Activated CD4-positive, alpha-beta memory T cell treated with anti-CD3 and anti-CD28 coated beads for 36 hours (primary cell): ENCODE data around the gene GMDS. TPM values are rescaled to one million over a fixed set of nuclear protein-coding genes. Genes with fewer than 3 reads are reported as not detected.

ENCODE experiments used
- CTCF ChIA-PET: fragments of 350-600 bp; sonication (Branson Sonifier 250); formaldehyde crosslinking; loops from one replicate; lab custom pipeline; 2021; ENCODE audit warnings: antibody characterized with exemption, inconsistent platforms; lab: Charles Lee
- POLR2A ChIA-PET: fragments of 350-600 bp; sonication (Branson Sonifier 250); formaldehyde crosslinking; loops from one replicate; lab custom pipeline; 2021; ENCODE audit warnings: antibody characterized with exemption; lab: Charles Lee
- DNase-seq: peaks from one replicate; pipeline ENCODE4 v3.0.0-alpha.2; 2020
- H3K27ac Mint-ChIP-seq: one replicate; pipeline ENCODE4 v1.8.0; 2021; ENCODE audit warnings: mixed read lengths
- H3K27me3 Mint-ChIP-seq: one replicate; pipeline ENCODE4 v1.8.0; 2021; ENCODE audit warnings: mixed read lengths
- H3K36me3 Mint-ChIP-seq: one replicate; pipeline ENCODE4 v1.8.0; 2021; ENCODE audit warnings: mixed read lengths
- H3K4me1 Mint-ChIP-seq: one replicate; pipeline ENCODE4 v1.8.0; 2021; ENCODE audit warnings: low read depth, mixed read lengths
- H3K4me3 Mint-ChIP-seq: one replicate; pipeline ENCODE4 v1.8.0; 2021; ENCODE audit warnings: mild to moderate bottlenecking, mixed read lengths
- H3K9me3 Mint-ChIP-seq: one replicate; pipeline ENCODE4 v1.8.0; 2021; ENCODE audit warnings: mixed read lengths
- intact Hi-C: fragments of 100-400 bp; cut with micrococcal nuclease; formaldehyde crosslinking; loops from one replicate; pipeline ENCODE4 v1.15.1; 2023
- total RNA-seq, 2 experiments: library from RNA; stranded (reverse); gene quantifications; one replicate each; pipeline ENCODE4 v1.2.3, GENCODE V29; 2021

Gene GMDS
- total RNA-seq, 2 experiments from 2014 or later, result 34.7 to 36.4 TPM

DNA sequence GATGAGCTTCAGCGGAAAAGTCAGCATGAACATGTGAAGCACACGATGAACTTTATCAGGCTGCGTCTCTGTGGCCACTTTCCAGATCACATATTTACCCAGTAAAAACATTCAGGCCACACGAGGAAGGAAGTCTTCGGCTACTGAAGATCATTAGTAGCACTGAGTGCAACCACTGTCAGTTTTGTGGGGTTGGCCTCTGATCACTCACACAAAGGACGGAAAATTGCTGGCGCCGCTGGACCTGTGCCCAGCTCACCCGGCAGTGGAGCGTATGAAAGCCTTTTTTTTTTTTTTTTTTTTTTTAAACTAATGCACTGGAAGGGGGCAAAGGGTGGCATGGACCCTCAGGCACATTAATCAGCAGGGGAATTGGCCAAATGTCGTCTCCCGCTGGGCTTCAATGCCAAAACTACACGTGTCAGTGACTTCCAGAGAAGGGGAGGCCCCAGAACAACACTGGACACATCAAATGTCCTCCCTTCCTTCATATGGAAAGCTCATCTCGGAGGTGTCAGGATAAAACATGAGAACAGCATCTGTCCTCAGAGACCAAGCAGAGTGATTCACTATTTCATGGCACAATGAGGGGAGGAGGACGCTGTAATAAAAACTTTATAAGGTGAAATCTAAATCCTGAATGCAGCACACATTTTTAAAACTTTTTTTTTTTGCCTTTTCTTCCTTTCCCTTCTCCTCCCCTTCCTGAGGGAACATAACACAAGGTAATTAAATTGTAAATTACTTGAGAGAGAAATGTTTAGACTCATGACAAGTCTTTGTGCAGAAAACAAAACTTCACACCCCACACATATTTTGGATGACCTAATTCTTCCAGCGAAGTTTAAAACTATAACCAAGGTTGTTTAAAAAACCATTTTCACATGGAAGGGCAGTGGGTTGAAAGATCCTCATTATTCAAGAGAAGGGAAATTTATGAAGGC, 412.3 kb downstream of the GMDS start:
- peaks cover 15% of the 10 kb centered on the region for H3K36me3 Mint-ChIP-seq
- POLR2A ChIA-PET, result no interaction called here
- no peaks in the 10 kb centered on the region for H3K27me3 Mint-ChIP-seq
- no peaks in the 10 kb centered on the region for H3K4me1 Mint-ChIP-seq
- peaks cover 19% of the 10 kb centered on the region for H3K9me3 Mint-ChIP-seq
- H3K4me3 Mint-ChIP-seq, result no peak overlapping the region
- DNase-seq, result no peak
- H3K27ac Mint-ChIP-seq, result no peak overlapping the region
- CTCF ChIA-PET, result no interaction called here
- intact Hi-C loops, result no loop called here

DNA sequence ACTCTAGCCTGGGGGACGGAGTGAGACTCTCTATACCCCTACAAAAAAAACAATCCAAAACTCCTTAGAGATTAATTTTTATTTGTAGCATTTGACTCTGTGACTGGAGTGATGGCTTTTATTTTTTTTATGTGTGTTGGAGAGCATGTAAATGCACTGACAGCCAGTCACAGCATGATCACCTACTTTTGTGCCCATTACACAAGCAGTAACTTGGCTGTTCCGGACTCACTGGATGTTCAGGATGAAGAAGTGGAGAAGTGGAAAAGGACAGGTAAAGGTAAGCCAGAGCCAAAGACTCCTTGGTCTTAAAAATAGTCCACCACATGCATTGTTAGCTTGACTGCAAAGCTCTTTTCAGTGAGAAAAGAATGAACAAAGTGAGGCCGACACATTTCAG, 413.0 kb downstream of the GMDS start:
- ChIA-PET POLR2A (no interaction called here), CTCF (no interaction called here)
- H3K27me3 Mint-ChIP-seq, result no peaks in the 10 kb centered on the region
- no peaks in the 10 kb centered on the region for H3K4me1 Mint-ChIP-seq
- intact Hi-C loops, result no loop called here
- H3K36me3 Mint-ChIP-seq, result peaks cover 22% of the 10 kb centered on the region
- peaks cover 27% of the 10 kb centered on the region for H3K9me3 Mint-ChIP-seq
- DNase-seq, result no peak
- no peak overlapping the region for H3K4me3 Mint-ChIP-seq
- no peak overlapping the region for H3K27ac Mint-ChIP-seq

DNA sequence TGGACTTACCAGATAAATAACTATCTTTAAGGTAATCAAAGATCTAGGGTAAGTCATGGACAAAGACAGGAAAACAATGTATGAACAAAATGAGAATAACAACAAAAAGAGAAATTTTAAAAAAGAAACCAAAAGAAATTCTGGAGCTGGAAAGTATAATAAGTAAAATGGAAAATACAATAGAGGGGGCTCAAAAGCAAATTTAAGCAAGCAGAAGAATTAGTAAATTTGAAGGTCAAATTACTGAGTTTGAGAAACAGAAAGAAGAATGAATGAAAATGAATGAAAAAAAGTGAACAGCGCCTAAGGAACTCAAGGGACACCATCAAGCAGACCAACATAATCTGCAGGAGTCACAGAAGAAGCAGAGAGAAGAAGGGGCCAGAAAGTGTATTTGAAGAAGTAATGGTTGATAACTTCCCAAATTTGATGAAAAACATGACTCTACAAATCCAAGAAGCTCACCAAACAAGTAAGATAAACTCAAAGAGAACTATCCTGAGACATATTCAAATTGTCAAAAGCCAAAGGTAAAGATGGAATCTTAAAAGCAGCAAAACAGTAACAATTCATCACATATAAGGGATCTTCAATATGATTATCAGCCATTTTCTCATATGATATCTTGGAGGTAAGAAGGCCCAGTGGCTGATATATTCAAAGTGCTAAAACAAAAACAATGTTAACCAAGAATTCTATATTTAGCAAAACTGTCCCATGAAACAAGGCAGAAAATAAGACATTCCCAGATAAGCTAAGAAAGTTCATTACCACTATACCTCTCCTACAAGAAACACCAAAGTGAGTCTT, 417.2 kb downstream of the GMDS start:
- Mint-ChIP-seq H3K27ac (no peak overlapping the region), H3K27me3 (no peaks in the 10 kb centered on the region), H3K36me3 (peaks cover 32% of the 10 kb centered on the region), H3K9me3 (peaks cover 27% of the 10 kb centered on the region), H3K4me1 (no peaks in the 10 kb centered on the region), H3K4me3 (no peak overlapping the region)
- no peak for DNase-seq
- POLR2A ChIA-PET, result no interaction called here
- intact Hi-C loops, result no loop called here
- CTCF ChIA-PET, result no interaction called here

DNA sequence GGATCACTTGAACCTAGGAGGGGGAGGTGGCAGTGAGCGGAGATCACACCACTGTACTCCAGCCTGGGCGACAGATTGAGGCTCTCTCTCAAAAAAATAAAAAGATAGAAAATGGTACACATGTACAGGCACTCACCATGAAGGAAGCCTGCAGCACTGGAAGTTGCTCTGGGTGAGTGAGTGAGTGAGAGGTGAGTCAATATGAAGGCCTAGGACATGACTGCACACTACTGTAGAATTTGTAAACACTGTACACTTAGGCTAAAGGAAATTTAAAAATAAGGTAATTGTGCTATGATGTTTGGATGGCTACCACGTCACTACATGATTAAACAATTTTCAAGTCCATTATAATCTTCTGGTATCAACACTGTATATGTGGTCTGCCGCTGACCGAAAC, 419.5 kb downstream of the GMDS start:
- ChIA-PET POLR2A (no interaction called here), CTCF (interaction anchor here (1.2 kb wide), 1 partner anchor 924 kb away, joined by 3 read pairs; no protein-coding TSS in a partner anchor)
- Mint-ChIP-seq H3K27ac (no peak overlapping the region), H3K9me3 (peaks cover 27% of the 10 kb centered on the region), H3K36me3 (peaks cover 27% of the 10 kb centered on the region), H3K27me3 (no peaks in the 10 kb centered on the region), H3K4me3 (no peak overlapping the region), H3K4me1 (no peaks in the 10 kb centered on the region)
- intact Hi-C loops, result no loop called here
- DNase-seq, result no peak

DNA sequence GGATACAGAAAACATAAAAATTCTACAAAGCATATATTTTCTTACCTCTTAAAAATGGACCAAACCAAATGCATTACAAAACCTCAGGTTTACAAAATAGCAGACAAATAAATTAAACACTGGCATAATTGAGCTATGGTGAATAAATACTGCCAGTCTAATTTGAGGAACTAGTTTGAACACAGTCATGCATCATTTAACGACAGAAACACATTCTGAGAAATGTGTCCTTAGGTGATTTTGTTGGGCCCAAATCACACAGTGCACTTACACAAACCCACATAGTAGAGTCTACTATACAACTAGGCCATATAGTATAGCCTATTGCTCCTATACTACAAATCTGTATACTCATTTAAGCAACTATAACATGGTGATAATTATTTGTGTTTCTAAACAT, 420.1 kb downstream of the GMDS start:
- CTCF ChIA-PET, result no interaction called here
- DNase-seq, result no peak
- peaks cover 26% of the 10 kb centered on the region for H3K36me3 Mint-ChIP-seq
- no peak overlapping the region for H3K4me3 Mint-ChIP-seq
- H3K27me3 Mint-ChIP-seq, result no peaks in the 10 kb centered on the region
- H3K27ac Mint-ChIP-seq, result no peak overlapping the region
- POLR2A ChIA-PET, result no interaction called here
- H3K9me3 Mint-ChIP-seq, result peaks cover 26% of the 10 kb centered on the region
- intact Hi-C loops, result no loop called here
- no peaks in the 10 kb centered on the region for H3K4me1 Mint-ChIP-seq

DNA sequence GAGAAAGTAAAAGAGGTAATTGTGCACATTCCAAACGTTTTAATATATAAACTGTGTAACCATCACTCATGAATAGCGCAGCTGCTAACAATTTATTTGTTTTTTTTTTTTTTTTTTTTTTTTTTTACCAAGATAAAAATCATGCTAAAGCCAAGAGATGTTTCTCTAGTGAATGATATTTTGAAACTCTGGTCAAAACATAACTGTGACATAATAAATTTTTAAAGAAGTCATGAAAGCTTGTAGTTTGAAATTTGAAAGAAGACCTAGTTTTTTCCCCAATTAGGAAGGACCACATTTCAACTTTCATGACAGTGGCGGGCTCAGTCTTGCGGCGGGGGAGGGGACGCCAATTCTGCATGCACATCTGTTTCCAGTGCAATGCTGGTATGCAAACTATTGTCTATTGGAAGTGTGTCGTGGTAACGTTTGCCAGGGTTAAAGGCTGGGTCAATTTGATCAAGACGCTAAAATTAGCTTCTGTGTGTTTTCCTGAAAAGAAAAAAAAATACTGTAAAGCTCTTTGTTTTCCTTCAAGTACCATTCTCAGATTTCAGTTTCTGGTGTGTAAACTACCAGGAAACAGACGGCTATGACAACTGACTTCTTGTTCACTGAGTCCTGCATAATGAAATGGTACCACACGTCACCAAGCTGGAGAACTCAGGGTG, 423.8 kb downstream of the GMDS start:
- POLR2A ChIA-PET, result no interaction called here
- Mint-ChIP-seq H3K27ac (no peak overlapping the region), H3K27me3 (no peaks in the 10 kb centered on the region), H3K4me3 (no peak overlapping the region), H3K4me1 (no peaks in the 10 kb centered on the region), H3K9me3 (no peaks in the 10 kb centered on the region), H3K36me3 (peaks cover 9% of the 10 kb centered on the region)
- intact Hi-C loops, result no loop called here
- CTCF ChIA-PET, result no interaction called here
- no peak for DNase-seq

DNA sequence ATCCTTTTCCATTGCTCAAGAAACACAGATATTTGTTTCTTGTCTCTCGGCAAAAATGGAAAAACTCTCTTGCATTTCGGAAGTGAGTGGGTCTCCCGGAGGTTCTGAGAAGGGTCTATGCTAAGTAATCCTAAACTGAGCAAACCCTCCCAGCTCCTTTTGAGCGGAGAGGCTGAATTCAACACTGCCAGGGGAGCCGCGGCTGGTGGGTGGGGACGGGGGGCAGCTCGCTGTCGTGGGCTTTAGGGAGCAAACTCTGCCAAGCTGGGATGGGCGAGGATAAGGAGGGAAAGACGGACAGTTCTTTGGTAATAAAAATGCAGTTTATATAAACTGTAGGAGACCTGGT, 424.3 kb downstream of the GMDS start:
- Mint-ChIP-seq H3K27ac (no peak overlapping the region), H3K36me3 (peaks cover 8% of the 10 kb centered on the region), H3K27me3 (no peaks in the 10 kb centered on the region), H3K9me3 (no peaks in the 10 kb centered on the region), H3K4me3 (no peak overlapping the region), H3K4me1 (no peaks in the 10 kb centered on the region)
- intact Hi-C loops, result no loop called here
- ChIA-PET CTCF (no interaction called here), POLR2A (no interaction called here)
- DNase-seq, result no peak

DNA sequence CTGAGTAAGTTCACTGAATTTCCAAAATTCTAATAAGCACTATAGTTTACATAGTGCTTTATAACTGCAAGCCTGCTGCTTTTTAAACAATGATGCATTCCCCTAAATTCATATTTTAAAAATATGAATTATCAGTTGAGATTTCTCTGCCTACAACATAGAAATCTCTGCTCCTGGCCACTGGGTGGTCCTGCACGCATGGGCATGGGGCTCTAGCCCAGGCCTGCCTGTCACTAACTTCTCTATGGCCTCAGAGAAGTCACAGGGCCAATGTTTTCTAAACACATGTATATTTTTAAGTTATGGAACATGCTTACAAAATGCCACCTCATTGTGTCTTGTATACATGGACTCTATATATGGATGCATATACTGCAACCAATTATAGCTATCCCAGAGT, 424.7 kb downstream of the GMDS start:
- H3K27ac Mint-ChIP-seq, result no peak overlapping the region
- CTCF ChIA-PET, result no interaction called here
- no peak for DNase-seq

DNA sequence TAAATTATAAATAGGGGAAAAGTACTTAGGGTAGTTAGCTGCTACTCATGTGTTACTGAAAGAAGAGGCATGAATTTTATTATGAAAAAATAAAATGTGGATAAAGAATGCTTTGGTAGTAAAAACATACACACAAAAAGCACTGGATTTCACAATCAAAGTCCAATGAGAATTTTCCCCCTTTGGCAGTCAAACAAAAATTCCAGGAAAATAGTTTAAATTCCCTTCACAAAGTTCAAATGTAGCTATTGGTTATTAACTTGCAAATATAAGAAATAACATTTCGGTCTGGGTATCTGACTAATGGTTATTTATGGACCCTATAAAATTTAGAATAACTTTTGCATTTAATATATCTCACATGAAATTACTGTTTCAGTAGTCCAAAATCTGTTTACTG, 425.2 kb downstream of the GMDS start:
- no peaks in the 10 kb centered on the region for H3K9me3 Mint-ChIP-seq
- CTCF ChIA-PET, result no interaction called here
- H3K36me3 Mint-ChIP-seq, result peaks cover 4% of the 10 kb centered on the region
- POLR2A ChIA-PET, result no interaction called here
- H3K4me1 Mint-ChIP-seq, result no peaks in the 10 kb centered on the region
- no peak overlapping the region for H3K27ac Mint-ChIP-seq
- no peak overlapping the region for H3K4me3 Mint-ChIP-seq
- H3K27me3 Mint-ChIP-seq, result no peaks in the 10 kb centered on the region
- intact Hi-C loops, result no loop called here
- DNase-seq, result no peak

More for the DNA sequence above, 424.7 kb downstream of the GMDS start:
- Mint-ChIP-seq H3K4me3 (no peak overlapping the region), H3K36me3 (peaks cover 5% of the 10 kb centered on the region), H3K4me1 (no peaks in the 10 kb centered on the region), H3K9me3 (no peaks in the 10 kb centered on the region), H3K27me3 (no peaks in the 10 kb centered on the region)
- intact Hi-C loops, result no loop called here
- POLR2A ChIA-PET, result no interaction called here

DNA sequence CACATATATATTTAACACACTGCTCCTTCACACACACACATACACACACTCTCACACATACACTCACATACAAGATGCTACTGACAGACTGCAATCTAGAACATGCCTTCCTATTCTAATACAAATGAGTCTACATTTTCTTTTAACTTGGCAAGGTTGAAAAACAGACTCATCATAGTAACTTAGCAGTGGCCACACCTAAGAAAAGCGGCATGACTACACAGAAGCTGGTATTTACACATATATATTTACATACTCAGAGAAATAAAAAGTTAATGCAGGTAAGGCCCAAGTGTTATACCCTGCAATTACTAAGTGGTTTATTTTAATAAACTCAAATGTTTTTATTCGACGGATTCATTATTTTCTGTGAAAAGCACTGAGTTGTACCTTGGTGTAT, 426.4 kb downstream of the GMDS start:
- Mint-ChIP-seq H3K36me3 (no peaks in the 10 kb centered on the region), H3K4me3 (no peak overlapping the region), H3K4me1 (no peaks in the 10 kb centered on the region), H3K27me3 (no peaks in the 10 kb centered on the region), H3K9me3 (no peaks in the 10 kb centered on the region), H3K27ac (no peak overlapping the region)
- CTCF ChIA-PET, result no interaction called here
- intact Hi-C loops, result no loop called here
- POLR2A ChIA-PET, result no interaction called here
- DNase-seq, result no peak

DNA sequence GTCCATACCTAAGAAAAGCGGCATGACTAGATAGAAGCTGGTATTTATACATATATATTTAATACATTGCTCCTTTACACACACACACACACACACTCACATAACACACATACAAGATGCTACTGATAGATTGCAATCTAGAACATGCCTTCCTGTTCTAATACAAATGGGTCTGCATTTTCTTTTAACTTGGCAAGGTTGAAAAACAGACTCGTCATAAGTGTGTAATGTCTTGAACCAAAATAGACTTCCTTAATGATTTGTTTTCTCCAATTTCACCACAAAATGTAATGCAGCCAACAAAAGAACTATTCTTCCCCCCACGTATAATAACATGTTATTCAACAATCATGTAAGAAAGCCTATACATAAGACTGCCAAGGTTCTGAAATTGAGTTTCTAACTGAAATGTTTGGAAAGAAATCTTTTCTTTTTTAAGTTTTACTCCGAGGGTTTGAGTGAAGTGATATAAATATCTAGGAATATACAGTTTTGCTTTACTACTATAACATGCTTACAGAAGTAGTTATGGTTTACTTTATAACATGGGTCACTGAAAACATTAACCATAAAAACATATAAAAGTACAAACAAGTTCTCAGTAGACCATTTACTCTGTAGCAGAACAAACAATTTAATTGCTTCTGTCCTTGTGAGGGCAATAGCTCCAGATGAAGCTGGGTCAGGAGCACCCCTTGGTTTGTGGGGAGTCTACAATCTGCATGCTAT, 428.2 kb downstream of the GMDS start:
- CTCF ChIA-PET, result no interaction called here
- intact Hi-C loops, result no loop called here
- H3K4me3 Mint-ChIP-seq, result no peak overlapping the region
- H3K27me3 Mint-ChIP-seq, result no peaks in the 10 kb centered on the region
- POLR2A ChIA-PET, result no interaction called here
- DNase-seq, result no peak
- no peaks in the 10 kb centered on the region for H3K9me3 Mint-ChIP-seq
- H3K4me1 Mint-ChIP-seq, result no peaks in the 10 kb centered on the region
- H3K36me3 Mint-ChIP-seq, result no peaks in the 10 kb centered on the region
- no peak overlapping the region for H3K27ac Mint-ChIP-seq
